HG02840 (cell line): Measurements from ENCODE around the gene PPARGC1A.

Experiments
- ATAC-seq: cut with Tn5 transposase; IDR thresholded peaks from one replicate; pipeline ENCODE4 v1.9.1; 2021; ENCODE audit warnings: mild to moderate bottlenecking, moderate library complexity, moderate number of reproducible peaks; ENCODE audit not compliant: unreplicated experiment, low FRiP score

The PPARGC1A gene

DNA sequence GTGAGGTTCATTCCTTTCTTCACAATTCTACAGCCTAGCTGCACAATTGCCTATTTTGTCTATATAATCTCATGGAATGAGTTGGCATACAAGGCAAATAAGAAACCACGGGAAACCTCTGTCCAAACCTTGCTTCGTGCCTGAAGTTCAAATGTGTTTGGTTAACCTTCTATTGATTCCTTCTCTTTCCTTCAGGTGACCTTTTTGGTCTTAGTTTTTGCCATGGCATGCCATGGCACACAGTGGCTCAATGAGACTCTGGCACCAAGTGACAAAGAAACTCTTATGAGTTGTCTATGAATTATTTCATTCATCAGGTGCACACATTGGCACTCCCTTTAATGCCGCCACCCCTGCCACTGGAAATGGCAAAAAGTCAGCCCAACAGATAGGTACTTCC is 101.8 kb downstream of the PPARGC1A start:
- no peak for ATAC-seq

GRCh38 chr4:23782778-23783437 is 106.9 kb downstream of the PPARGC1A start:
- ATAC-seq, result no peak

GRCh38 chr4:23779839-23780238 is 110.0 kb downstream of the PPARGC1A start:
- ATAC-seq, result no peak

- ATAC-seq, result no peak
Observed at GRCh38 chr4:23779422-23779821, 110.4 kb downstream of the PPARGC1A start.

DNA sequence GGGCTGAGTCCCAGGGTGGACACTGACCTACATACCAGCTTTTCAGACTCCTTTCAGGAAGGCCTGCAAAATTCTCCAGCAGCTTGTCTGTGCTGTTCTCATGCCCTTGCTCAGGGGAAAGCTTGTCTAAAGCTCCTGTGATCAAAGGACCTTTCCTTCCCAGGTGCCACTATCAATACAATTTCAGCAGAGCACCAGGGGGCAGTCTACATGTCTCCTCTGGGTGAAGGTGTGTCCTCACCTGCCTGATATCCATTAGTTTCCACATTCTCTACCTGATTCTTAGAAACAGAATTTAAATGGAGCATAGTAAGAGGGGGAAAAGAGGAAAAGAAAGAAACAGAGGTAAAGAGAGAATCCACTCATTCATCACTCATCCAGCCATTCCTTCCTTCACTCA is 114.2 kb downstream of the PPARGC1A start:
- no peak for ATAC-seq

GRCh38 chr4:23774909-23775308 is 114.9 kb downstream of the PPARGC1A start:
- ATAC-seq, result no peak

DNA sequence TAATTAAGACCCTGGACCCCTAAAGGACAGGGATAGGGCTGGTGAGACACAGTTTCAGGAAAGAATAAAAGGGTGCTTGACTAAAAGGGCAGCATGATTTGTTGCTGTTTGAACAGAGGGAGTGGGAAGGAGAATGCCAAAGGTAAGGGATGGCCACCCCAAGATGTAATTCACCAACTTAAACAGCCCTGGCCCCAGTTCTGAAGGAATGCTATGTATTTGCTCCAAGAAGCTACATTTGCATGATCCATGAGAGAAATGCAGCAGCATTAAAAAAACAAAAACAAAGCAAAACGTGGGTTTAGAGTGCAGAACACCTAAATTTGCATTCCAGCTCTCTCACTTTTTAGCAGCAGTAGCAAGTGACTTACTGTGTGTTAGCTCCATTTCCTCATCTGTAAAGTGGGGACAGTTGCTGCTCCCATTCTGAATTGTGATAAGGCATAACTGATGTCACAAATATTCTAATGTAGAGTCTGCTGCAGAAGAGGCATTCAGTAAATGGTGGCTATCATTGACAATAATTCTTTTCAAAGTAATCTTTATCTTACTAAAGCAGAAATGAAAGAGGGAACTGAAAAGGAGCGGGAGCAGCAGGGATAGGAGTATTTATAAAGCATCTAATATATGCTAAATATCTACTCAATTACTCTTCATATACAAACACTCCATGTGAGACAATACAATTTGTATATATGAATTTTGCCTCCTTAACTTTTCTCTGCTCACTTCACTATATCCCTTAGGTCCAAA is 115.8 kb downstream of the PPARGC1A start:
- ATAC-seq, result no peak

DNA sequence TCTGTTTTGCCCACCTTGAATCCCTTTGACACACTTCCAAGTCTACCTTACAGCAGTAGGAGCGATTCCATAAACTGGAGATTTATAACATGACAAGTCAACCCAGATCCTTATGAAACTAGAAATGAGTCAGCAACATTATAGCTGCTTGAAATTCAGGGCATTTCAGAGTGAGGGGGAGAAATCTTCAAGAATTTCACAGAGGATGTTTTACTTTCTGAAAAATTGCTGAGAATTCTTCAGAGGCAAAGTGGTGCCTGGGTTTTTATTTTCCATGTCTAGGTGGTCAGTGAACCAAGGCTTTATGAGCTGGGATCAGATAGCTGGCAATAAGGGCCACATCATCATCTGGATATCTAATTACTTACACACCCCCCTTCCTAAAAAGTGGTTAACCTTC is 119.8 kb downstream of the PPARGC1A start:
- ATAC-seq, result no peak

DNA sequence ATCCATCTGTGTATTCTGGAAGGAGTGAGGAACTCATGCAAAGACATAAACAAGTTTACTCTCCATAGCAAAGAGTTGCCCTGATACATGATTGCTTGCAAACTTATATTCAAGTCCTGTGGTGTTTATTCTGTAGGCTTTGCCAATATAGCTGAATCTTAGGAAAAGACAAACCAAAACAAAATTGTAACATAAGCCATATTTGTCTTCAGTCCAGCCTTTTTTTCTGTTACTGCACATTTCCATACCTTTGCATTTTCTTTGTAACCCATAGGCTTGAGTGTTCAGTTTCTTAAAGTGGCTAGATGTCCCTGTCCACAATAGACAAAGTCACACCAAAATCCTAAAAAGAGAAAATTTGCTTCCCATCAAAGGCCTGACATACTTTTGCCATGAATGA is 120.4 kb downstream of the PPARGC1A start:
- no peak for ATAC-seq

GRCh38 chr4:23768541-23768940 is 121.3 kb downstream of the PPARGC1A start:
- no peak for ATAC-seq

GRCh38 chr4:23766344-23766743 is 123.5 kb downstream of the PPARGC1A start:
- ATAC-seq, result no peak

- ATAC-seq, result no peak
Observed at GRCh38 chr4:23763559-23763958, 126.3 kb downstream of the PPARGC1A start.

DNA sequence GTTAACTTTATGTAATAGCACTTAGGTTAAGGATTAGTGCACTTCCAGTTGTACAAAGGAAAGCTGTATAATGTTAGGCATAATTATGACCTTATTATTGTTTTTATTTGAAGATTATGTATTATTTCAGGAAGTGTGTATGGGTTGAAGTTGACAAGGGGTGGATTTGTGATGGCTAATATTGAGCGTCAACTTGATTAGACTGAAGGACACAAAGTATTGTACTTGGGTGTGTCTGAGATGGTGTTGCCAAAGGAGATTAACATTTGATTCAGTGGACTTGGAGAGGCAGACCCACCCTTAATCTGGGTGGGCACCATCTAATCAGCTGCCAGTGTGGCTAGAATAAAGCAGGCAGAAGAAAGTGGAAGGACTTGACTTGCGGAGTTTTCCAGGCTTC is 127.3 kb downstream of the PPARGC1A start:
- no peak for ATAC-seq

DNA sequence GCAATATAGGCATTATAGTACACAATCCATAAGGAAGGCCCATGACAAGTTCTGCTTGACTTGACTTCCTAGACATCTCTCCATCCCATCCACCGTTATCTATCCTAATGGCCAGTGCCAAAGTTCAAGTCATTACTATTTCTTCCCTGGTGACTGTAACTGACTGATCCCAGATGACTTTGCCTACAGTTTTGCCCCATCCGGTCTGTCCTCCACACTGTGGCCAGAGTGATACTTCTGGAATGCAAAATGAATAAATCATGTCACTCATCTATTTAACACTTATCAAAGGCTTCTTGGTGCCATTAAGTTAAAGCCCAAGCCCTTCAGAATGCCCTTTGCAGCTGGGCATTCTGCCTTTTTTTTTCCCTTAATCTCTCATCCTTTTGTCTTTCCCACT is 130.8 kb downstream of the PPARGC1A start:
- no peak for ATAC-seq

DNA sequence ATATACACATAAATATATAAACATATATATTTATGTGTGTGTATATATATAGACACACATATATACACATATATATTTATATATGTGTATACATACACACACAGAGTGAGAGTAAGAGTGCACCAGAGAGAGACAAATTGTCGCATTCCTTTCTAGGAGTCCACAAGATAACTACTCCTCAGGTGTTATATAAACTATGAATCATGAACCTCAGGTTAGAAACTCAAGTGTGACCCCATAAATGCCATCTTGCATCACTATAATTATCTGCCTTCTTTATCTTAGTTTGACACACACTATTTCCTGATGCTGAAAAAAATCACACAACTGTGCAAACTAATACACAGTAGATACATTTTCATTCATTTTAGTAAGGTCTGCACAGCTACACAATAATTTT is 135.2 kb downstream of the PPARGC1A start:
- ATAC-seq, result no peak

- no peak for ATAC-seq
Observed at GRCh38 chr4:23750125-23750524, 139.7 kb downstream of the PPARGC1A start.

GRCh38 chr4:23747281-23747735 is 142.5 kb downstream of the PPARGC1A start:
- no peak for ATAC-seq

GRCh38 chr4:23746672-23747071 is 143.2 kb downstream of the PPARGC1A start:
- ATAC-seq, result no peak

GRCh38 chr4:23746027-23746426 is 143.8 kb downstream of the PPARGC1A start:
- ATAC-seq, result no peak

GRCh38 chr4:23745377-23745776 is 144.5 kb downstream of the PPARGC1A start:
- ATAC-seq, result no peak
